A673 (cell line): ENCODE data around the gene ATP1A1.

ENCODE experiments used
- EZH2 ChIP-seq: fragments of 200-600 bp; sonication (generic); IDR thresholded peaks from 2 replicates; pipeline ENCODE4 v1.6.1; 2017; ENCODE audit warnings: borderline replicate concordance, low read depth, mild to moderate bottlenecking, mixed read lengths, antibody characterized with exemption, low read length; ENCODE audit not compliant: poor library complexity, severe bottlenecking
- TF ChIP-seq, protein P1 (sequence below): fragments of 300-800, 200-600 bp; sonication (generic); conservative IDR thresholded peaks from 2 replicates; pipeline ENCODE4 v1.5.1; 2017; ENCODE audit warnings: low read depth, mild to moderate bottlenecking, antibody characterized with exemption, low read length, moderate library complexity, mixed read lengths

DNA sequence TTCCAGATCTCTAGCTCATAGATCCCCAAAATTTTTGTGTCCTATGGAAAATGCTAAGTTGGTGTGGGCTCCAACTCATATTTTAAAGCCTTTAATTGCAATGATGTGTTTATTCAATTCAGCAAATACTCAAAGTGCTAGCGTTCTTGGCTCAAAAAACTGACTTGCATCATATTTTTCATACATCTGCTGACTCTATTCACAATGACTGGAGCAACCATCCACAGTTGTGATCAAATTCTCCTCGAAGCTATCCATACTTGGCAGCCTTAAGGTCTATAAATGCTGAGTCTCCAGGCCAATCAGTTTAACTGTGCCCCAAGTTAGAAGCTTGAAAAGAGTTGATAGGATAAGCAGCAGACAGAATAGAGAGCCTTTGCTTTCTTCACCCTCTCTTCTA lies 2.9 kb upstream of the ATP1A1 start:
- TF ChIP-seq, protein P1, sequence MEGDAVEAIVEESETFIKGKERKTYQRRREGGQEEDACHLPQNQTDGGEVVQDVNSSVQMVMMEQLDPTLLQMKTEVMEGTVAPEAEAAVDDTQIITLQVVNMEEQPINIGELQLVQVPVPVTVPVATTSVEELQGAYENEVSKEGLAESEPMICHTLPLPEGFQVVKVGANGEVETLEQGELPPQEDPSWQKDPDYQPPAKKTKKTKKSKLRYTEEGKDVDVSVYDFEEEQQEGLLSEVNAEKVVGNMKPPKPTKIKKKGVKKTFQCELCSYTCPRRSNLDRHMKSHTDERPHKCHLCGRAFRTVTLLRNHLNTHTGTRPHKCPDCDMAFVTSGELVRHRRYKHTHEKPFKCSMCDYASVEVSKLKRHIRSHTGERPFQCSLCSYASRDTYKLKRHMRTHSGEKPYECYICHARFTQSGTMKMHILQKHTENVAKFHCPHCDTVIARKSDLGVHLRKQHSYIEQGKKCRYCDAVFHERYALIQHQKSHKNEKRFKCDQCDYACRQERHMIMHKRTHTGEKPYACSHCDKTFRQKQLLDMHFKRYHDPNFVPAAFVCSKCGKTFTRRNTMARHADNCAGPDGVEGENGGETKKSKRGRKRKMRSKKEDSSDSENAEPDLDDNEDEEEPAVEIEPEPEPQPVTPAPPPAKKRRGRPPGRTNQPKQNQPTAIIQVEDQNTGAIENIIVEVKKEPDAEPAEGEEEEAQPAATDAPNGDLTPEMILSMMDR = no peak
- no peak for TF ChIP-seq EZH2
